ENCODE measurements around the gene ATP6V0C.
A peak's percentile ranks its signal among the peaks of the same experiment; 100 is the strongest.

Gene ATP6V0C

DNA sequence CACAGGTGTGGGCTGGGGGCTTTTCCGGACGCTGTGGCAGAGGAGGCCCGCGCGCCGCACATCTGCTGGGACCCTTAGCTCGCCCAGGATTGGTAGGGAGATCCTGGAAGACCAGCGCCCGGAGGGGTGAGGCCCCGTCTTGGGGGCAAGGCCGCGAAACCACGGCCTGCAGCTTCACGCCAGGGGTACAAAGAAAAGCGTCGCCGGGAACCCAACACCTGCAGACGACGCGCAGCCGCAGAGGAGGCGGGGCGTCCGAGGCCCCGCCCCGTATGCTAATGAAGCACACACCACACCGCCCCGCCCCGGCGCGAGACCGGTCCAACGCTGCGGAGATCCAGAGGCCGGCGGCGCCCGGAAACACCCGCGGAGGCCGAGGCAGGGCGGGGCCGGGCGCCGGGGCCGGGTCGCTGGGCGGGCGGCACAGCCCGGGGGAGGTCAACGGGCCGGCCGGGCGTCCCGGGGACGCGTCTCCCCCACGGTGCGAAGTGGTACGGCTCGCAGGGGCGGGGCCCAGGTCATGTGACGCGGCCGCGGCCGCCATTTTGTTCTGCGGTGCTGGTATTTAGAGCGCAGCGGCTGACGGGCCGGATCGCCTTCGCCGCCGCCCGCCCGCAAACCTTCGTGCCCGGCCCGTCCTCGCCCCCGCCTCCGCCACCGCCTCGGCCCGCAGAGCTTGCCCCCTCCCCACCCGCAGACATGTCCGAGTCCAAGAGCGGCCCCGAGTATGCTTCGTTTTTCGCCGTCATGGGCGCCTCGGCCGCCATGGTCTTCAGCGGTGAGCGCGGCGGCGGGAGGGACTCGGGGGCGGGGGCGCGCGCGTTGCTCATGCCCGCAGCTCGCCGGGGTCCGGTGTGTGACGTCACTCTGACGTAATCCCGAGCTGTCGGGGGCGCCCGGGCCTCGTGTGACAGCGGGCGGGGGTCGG is at the start of gene ATP6V0C:
TSS of gene ATP6V0C (plus strand) at position 548 of the 928 bp plus-strand sequence. CDS start at position 700, 152 bp downstream.
- DNase-seq (ENCODE audit: low spot score) = peak; percentile 91

DNA sequence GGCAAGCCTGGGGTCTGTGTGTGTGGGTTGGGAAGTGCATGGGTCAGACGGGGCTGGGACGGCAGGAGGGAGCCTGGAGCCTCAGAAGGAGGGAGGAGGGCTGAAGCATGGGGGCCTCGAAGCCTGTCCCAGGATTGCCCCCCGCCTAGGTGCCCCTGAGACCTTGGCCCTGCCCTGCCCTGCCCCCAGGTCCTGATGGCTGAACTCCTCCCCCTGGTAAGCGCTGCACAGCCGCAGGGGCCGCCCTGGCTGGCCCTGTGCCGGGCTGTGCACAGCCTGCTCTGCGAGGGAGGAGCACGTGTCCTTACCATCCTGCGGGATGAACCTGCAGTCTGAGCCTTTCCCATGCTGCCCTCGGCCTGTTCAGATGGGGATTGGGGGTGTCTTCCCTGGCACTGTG is 49.4 kb upstream of the ATP6V0C start:
- no peak for DNase-seq (ENCODE audit: low spot score)

GRCh38 chr16:2465653-2466415 is 47.9 kb upstream of the ATP6V0C start:
- no peak for DNase-seq (ENCODE audit: low spot score)

- no peak for DNase-seq (ENCODE audit: low spot score)
Observed at GRCh38 chr16:2466667-2467527, 46.9 kb upstream of the ATP6V0C start.

DNA sequence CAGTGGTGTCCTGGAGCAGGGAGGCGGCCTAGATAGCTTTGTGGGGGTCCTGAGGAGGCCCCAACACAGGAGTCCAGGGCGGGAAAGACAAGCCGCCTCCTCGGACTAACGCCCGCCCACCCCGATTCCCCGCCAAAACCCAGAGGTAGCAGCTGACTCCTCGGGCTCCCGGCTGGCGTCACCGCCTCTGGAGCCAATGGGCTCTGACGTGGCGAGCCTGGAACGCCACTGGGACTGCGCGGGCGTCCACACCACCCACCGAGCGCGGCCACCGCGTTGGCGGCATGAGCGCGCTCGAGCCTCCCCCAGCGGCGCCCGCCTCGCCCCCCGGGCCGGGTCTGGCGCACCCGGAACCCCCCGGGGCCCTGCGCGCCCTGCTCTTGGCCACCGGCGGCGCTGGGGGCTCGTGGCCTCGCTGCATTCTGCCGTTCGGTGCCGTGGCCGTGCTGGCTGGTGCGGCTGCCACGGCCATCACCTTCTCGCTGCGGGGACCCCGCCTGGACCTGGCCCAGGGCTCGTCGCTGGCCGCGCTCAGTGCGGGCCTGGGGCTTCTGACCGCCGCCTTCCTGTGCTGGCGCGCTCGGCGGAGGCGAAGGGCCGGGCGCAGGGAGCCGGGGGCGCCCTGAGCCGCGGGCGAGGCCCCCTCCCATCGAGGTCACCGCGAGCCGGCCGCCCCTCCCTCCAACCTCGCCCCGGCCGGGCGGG is 46.1 kb upstream of the ATP6V0C start:
- DNase-seq (ENCODE audit: low spot score) = peak; percentile 53

DNA sequence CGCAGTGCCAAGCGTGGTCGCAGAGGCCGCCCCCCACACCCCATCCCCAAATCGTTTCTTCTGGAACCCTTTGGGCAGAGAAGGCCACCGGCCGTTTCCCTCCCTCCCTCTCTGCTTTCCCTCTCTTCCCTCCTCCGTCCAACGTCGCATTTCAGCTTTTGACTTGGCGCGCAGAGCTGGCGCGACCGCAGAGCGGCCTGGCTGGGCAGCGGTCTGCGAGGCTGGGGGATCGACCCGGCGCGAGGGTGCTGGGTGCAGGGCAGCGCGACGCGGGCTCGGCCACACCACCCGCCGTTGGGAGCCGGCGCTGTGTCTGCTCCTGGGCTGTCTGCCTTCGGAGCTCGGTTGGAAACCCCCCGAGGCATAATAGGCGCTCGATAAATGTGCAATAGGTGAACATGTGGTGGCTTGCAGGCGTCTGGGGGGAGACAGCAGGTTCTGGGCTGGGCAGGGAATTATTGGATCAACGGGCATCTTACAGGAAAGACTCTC is 45.5 kb upstream of the ATP6V0C start:
- no peak for DNase-seq (ENCODE audit: low spot score)

DNA sequence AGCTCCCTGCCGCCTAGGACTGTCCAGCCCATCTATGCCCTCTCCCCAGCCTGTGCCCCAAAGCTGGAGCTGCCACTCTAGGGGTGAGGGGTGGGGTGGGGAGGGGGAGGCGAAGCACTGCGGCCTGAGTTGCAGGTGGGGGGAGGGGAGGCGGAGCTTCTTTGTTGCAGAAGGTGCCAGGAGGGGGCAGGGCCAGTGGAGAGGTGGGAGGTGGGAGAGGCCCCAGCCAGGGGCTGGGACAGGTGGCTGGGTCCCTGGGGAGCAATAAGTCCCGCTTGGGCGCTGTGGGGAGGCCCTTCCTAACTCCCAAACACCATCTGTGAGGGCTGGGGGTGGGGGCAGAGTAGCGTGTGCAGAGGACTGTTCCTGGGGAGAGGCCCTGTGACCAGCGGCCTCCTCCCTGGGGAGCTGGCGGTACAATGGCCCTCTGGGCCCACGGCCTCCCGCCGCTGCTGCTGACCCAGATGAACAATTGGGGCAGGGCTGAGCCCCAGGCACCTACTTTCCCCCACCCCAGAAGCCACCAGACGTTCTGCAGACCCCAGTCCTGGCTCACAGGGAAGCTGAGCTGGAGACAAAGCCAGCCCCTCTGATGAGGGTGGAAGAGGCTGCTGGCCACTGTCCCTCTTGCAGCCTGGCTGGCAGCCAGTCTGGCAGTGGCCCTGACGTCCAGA is 44.9 kb upstream of the ATP6V0C start:
- DNase-seq (ENCODE audit: low spot score) = peak; percentile 59

DNA sequence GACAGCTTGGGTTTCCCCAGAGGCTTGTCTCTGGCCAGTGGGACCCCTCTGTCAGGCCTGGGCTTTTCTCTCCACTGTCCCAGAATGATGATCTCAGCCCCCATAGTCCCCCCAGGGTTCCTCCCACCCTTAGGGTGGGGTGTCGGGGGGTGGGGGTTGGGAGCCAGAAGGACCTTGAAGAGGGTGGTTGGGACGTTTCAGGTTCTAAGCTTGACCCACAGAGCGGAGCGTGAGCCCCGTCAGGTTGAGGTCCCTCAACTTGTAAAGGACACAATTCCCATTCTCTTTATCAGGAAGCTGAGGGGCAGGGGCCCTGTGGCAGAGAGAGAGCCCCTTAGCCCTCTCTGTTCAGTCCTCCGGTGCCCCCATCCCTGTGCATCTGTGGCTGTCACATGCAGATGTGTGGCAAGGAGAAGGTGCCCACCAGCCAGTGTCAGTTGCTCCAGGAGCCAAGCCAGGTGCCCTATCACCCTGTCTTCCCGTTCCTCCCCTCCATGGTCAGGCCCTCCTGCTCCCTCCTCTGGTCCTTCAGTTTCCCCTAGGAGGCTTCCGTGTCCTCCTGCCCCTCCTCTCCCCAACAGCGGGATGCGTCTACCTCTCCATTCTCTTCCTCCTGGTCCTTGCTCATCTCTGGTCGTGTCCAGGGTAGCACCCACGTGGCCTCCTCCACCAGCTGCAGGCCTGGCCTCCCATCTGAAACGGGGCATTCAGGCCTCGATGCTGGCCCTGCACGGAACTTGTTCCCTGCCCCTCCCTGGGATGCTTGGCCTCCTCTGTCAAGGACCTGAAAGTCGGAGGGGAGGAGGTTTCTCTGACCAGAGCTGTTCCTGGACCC is 44.1 kb upstream of the ATP6V0C start:
- DNase-seq (ENCODE audit: low spot score) = no peak

GRCh38 chr16:2470234-2470601 is 43.5 kb upstream of the ATP6V0C start:
- no peak for DNase-seq (ENCODE audit: low spot score)

DNA sequence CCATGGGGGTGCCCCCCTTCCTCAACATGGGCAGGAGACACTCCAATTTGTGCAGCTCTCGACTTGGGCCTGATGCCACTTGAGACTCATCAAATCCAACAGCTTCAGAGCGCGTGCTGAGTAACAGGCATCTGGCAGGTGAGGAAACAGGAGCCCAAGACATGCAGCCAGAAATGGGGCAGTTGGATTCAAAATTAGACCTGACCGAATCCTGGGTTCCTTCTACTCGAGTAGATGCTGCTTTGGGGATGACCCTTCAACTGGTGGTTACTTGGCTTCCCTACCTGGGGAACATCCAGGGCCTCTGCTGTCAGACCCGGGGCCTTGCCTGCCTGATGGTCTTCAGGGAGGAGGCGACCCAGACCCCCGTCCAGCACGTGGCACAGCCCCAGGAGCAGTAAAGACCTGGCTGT is 43.1 kb upstream of the ATP6V0C start:
- DNase-seq (ENCODE audit: low spot score) = no peak

DNA sequence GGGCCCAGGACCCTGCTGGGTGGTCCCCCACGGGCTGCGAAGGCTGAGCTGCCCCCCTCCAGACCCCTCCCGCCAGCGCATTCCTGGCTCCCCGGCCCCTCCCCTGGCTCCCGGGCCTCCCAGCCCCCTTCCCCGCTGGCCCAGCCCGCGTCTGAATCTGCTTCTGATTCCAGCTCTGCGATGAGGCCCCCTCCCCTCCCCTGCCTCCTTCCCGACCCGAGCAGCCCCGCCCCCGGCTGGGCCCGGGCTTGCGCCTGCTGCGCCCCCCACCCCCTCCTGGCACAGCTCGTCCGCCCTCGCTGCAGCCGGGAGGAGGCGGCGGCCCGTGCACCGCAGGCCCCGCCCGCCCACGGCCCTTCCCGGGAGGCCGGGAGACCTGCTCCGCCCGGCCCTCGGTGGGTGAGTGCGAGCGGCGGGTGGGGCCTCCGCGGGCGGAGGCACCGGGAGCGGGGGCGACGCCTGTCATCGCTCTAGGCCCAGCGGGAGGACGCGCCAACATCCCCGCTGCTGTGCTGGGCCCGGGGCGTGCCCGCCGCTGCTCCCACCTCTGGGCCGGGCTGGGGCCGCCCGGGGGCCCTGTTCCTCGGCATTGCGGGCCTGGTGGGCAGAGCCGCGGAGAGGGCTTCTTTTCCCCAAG is 42.6 kb upstream of the ATP6V0C start, which contains the start of gene NTN3:
TSS of gene NTN3 (plus strand) at position 282 of the 637 bp plus-strand sequence. CDS start 405 bp downstream, outside the sequence.
- no peak for DNase-seq (ENCODE audit: low spot score)

- DNase-seq (ENCODE audit: low spot score) = no peak
Observed at GRCh38 chr16:2471653-2472487, 41.9 kb upstream of the ATP6V0C start.

- DNase-seq (ENCODE audit: low spot score) = no peak
Observed at GRCh38 chr16:2472488-2472864, 41.3 kb upstream of the ATP6V0C start.

GRCh38 chr16:2472885-2473445 is 40.8 kb upstream of the ATP6V0C start:
- DNase-seq (ENCODE audit: low spot score) = no peak

- DNase-seq (ENCODE audit: low spot score) = no peak
Observed at GRCh38 chr16:2473446-2473926, 40.3 kb upstream of the ATP6V0C start.

GRCh38 chr16:2473999-2474876 is 39.5 kb upstream of the ATP6V0C start:
- peak; percentile 44 for DNase-seq (ENCODE audit: low spot score)

Measured in putamen (tissue), 1 donor.